NCI-H2196 treated with DMSO at 0.1 percent for 48 hours (cell line): ENCODE data around the gene EHD1.
"Not testable (repeated sequence)": the region's sequence is repeated elsewhere in the genome, so short reads cannot be mapped to it uniquely, and the experiment has no call there.

Source experiments
- DNase-seq: peaks from one replicate; lab custom pipeline; 2025; ENCODE audit not compliant: unreplicated experiment; lab: John Stamatoyannopoulos, UW

The EHD1 gene

DNA sequence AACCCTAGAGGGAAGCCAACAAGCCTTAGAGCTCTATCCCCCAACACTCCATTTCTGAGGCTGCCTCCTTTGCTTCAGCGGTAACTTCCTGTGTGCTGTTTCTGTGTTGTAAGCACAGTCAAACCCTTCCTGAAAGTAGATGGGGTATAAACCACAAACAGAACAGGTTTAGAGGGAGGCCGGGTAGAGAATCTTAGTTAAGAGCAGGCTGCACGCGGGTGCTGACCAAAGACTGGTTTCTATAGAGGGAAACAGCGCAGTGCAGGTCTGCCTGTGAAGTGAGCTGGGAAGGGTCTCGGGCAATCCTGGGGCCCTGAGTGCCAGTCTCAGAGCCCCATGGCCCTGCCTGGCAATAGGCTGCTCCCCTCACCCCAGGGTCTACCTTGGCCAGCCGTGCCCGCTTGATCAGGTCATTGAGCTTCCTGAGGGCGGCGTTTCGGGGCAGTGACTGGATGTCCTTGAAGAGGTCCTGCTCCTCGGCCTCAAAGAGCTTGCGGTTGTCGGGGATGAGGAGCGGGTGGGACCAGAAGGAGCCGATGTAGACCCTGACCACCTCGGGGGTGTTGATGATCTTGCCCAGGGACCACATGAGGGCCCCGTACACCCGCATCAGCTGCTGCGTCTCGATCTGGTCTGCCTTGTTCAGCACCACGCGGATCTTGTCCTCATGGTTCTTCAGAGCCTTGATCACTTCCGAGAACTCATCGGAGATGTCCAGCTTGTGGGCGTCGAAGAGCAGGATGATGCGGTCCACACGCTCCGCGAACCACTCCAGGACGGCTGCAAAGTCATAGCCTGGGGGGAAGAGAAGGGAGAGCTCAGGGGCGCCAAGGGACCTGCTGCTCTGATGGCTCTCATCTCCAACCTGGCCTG lies 18.6 kb downstream of the EHD1 start:
- DNase-seq = no peak

DNA sequence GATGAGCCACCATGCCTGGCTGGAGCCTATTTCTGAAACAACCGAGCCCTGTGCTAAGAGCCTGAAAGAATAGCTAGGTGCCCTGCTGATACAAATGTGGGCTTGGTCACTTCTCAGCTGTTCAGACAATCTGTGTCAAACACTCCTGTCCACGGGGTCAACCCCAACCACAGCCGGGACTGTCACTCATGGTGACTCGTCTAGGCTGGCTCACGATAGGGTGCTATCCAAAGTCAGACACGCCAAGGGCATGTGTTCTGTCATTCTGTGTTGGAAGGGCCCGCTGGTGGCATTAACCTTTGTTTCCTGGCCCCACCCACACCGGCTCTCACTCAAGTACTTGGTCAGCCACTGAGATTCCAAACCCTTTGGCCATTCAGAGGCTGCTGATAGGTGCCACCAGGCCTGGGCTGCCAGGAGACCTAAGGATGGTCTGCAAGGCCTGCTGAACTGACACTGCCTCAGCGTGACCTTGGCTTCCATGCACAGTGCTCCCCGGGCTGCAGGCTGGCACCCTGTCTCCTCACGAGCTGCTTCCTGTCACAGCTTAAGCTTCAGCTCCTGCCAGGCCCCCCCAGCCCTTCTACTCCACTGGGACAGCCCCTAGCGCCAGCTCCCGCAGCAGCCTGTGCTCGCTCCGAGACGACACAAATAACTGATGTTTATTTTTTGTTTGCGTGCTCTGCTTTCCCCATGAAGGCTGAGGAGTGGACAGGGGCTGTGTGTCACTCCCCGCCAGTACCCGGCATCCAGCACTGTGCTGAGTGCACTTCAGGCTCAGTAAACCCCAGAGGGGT lies 19.8 kb downstream of the EHD1 start:
- no peak for DNase-seq

DNA sequence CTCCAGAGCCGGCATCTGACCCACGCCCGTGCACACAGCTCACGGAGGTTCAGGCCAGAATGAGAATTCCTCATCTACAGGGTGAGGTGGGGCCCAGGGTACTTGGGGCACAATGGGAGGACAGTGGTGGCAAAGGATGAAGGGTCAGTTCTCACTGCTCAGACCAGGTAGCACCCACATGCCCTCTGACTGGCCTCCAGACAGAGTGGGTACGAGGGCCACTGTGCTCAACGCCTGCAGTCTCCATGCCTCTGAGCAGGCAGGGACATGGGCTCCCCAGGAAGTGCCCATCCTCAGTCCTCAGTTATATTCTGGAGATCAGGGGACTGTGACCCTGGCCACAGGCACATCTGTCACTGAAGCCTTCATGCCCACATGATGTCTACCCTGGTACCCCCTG lies 20.9 kb downstream of the EHD1 start:
- no peak for DNase-seq

DNA sequence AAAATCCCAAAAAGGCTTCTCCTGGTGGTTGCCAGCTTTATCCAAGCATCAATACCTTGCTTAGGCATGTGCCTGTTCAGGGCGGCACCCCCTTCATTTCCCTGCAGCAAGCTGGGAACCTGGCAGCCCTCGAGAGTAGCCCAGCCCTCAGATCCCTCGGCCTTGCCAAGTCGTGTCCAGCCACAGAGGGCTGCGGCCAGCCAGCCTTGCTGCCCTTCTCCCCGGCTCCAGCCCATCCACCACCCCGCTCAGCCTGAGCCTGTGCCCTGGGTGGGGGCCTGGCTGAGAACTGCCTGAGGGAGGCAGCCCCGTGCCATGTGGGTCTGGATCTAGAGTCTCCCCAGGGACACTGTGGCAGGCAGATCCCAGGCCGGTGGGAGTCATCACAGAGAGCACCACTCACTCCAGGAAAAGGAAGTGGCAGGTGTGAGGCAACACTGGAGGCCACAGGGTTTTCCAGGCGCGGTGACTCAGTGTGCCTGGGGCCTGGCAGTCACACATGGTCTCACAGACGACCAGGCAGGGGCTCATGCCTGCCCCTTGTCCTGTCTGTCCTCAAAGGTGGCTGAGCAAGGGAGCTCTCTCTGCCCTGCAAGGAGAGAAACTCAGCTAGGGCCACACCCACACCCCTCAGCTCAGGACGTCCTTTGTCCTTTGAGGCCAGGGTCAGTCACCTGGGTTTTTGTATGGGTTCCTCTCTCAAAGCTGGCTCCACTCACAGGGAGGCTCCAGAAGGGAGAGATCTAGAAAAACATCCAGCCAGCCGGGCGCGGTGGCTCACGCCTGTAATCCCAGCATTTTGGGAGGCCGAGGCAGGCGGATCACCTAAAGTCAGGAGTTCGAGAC lies 21.8 kb downstream of the EHD1 start:
- no peak for DNase-seq

DNA sequence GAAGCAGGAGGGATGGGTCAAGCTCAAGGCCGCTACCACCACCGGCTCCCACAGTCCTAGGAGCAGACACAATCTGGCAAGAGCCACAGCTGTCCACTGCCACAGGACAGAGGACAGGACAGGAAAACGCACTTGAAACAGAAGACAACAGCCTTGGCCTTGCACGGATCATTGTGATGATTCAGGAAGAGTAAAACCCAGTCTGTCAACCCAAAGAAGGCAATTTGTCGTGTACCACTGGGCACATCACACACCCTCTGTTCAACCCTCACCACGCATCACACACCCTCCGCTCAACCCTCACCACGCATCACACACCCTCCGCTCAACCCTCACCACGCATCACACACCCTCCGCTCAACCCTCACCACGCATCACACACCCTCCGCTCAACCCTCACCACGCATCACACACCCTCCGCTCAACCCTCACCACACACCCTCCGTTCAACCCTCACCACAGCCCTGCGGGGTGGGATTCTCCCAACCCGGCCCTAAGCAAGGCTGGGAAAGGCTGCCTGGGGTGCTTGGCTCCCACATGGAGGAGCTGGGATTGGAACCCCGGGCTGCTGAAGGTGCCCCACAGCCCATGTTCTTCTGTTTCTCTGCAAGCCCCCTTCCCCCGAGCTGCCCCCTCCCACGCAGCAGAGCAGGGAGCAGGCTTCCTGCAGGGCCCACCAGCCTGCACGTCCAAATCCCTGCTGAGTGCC lies 22.7 kb downstream of the EHD1 start:
- DNase-seq = no peak

DNA sequence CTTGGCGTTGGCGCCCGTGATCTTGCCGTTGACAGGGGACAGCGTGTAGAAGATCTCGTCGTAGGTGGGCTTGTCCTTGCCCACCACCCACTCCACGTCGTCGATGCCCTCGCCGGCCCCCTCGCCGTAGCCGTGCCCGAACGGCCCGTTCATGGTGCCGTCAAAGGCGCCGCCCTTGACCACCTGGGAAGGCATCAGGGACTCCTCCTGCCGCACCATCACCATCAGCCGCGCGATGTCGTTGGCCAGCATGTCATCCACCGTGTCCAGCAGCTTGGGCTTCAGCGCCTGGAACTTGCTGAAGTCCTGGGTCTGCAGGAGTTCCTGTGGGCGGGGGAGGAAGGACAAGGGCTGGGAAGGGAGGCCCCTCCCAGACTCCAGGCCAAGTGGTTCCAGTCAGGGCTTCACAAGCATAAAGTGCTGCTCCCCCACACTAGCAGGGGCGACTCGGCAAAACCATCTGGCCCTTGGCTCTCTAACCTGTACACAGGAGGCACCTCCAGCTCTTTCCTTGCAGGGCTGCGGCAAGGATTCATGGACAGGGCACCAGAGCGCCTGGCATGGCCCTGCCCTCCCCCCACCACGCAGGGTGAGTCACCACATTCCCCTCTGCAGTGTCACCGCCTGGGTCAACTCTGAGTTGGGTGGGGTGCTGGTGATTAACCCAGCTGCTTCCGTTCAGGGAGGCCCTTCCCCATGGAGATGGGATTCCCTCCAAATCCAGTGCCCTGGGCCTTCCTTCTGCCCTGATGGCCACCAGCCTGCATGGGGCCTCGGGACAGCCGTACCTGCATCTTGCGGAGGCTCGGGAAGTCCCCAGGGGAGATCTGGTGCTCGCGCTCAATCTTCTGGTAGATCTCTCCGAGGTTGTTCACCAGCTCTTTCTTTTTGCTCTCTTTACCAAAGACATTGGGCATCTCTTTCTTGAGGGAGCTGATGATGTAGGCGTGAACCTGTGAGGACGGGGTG lies 23.6 kb downstream of the EHD1 start:
- DNase-seq = peak; percentile 32

DNA sequence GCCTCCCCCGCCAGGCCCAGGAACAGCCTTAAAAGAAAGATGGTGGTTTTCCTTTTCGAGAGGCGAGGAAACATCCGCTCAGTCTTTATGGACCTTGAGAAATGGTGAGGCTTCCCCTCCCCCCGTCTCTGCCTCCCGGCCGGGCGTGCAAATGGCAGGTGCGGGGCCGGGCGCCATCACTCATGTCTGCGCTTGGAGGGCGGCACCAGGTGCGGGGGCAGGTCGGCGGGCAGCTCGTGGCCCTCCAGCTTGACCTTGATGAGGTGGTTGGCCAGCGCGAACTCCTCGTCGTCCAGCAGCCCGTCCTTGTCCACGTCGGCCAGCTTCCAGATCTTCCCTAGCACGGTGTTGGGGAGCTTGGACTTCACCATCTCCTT lies 24.3 kb downstream of the EHD1 start:
- no peak for DNase-seq

DNA sequence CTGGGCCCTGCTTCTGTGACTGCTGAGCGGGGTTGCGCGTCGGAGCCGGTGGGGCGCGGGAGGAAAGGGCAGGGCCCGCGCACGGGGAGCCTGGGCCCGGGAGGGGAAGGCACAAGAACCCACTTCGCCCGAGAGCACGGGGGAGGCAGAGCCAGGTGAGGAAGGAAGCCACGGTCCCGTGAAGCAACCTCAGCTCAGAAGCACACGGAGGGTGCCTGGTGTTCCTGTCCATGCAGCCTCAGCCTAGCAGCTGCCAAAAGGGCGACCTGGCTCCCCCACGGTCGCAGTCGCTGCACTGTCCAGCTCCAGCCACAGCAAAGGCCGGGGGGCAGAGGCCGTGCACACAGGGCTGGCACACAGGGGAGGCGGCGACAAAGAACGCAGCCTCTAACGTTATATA lies 24.7 kb downstream of the EHD1 start:
- no peak for DNase-seq

DNA sequence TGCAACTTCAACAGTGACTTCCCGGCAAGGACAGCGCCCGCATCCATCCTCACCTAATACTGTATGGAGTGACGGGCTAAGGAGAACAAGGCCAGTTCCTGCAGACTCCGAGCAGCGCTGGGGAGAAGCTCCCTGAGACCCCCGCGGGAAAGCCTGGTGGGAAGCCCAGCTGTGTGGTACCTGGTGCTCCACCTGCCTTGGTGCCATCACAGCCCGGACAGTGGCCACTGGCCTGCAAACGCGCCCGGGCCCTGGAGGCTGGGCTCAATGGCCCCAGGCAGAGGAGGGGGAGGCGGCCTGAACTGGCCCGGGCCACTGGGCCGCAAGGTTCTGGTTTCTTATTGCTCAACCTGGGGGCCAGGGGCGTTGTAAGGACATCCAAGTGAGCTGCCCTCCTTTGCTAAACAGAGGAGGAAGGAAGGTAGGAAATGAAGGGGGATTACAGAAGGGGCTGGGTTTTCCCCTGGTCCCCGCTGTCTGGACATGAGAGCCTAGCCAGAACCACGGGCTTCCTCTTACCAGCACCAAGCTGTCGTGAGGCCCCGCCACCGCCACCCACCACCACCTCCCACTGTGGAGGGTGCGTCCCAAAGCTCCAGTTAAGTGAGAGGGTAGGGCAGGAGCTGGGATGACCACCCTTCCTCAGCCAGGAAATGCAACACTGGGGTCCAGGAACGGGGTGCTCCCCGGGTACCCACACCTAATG lies 25.5 kb downstream of the EHD1 start:
- DNase-seq = no peak

DNA sequence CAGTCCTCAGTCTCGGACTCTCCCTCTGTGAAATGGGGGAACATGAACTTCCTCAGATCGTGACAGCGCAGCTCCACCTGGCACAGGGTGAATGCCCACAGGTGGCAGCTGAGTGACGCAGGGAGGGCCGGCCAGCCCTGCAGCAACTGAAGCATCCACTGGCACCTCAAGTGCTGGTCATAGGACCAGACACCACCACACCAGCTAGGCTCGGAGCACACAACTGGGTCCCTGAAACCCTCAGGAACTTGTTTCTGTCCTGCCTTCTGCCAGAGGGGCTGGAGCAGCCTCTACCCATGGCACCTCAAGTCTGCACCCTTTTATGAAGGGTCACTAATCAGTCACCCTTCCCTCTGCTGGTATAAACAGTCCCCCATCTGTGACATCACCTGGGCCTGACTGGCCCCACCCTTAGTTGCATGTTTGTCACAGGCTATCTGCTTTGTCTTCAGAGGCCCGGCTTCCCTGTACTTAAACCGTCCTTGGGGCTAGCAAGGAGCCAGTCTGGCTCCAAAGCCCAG lies 26.5 kb downstream of the EHD1 start:
- no peak for DNase-seq

DNA sequence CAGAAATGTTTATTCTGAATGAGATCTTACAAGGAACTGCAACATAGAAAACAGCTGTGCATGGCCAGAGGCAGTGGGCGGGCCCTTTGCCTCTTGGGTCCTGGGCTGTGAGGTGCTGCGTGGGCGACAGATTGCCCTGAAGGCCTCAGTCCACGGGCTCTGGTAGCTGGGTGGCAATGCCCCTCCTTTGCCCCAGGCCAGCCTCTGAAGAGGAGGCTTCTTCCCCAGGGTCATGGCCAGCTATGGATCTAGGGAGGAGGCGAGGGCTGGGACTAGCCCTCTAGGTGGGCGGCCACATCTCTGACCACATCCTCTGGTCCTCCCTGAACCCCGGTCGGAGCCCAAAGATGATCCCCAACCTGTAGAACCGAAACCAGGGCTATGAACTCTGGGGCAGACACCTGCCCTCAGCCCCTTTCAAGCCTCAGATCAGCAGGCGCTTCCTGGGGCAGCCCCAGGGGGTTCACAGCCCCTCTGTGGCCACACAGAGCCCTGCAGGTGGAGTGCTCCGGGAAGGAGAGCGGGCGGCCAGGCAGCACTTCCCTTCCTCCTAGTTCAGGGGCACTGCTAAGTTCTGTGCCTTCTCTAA lies 27.3 kb downstream of the EHD1 start:
- no peak for DNase-seq

DNA sequence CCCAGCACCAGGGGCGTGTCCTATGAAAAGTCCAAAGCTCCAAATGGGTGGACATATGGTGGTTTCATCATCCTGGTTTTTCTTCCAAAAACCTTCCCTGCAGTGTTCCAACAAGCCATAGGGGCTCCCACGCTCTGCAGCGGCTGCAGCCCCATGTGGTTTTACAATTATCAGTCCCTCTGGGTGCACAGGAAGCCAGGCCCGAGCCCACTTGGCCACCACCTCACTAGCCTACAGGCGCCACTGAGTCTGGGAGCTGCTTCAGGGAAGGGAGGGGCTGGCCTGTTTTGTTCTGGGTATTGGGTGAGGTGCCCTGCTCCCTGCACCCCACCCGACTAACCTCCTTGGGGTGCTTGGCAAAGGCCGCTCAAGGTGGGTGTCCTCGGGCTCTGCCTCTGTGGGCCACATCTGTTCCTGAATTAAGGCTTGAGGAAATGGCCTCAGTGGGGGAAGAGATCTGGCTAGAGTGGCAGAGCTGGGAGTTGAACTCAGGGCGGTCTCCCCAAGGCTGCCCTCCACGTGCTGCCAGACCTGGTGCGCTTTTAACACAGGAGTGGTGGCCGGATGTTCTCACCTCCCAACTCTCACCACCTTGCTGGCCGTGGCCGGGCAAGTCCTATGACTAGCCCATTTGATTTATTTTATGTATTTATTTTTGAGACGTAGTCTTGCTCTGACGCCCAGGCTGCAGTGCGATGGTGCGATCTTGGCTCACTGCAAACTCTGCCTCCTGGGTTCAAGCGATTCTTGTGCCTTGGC lies 28.6 kb downstream of the EHD1 start:
- no peak for DNase-seq

DNA sequence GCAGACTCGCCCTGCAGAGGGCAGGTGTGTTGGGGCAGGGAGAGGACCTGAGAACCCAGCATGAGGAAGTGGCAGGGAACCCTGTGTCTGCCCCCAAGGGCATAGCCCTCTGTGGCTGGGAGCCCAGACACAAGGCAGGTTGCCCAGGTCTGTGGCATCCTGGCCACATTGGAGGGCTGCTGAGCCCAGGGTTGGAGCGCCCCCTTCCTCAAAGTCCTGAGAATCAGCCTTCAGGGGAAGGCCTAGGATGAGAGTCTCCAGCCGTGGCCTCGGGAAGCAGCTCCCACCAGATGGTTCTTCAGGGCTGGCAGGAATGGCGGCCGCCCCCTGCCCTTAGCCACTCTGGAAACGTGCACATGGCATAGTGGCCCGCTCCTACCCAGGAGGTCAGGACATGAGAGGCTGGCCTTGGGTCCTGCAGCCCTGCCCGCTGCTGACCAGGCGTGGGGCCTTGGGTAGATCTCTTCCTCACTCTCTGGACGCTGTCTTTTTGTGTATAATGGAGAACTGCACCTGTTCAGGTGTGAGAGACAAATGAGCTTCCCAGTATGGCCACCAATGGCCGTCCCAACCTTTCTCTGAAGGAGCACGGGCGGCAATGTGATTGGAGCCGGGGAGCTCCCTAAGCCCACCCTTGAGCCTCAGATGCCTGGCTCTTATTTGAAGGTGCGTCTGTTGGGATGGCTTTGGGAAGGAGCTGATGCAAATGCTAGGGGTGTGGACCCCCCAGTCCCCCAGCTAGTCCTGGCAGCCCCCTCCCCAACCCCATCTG lies 29.4 kb downstream of the EHD1 start:
- DNase-seq = peak; percentile 41

DNA sequence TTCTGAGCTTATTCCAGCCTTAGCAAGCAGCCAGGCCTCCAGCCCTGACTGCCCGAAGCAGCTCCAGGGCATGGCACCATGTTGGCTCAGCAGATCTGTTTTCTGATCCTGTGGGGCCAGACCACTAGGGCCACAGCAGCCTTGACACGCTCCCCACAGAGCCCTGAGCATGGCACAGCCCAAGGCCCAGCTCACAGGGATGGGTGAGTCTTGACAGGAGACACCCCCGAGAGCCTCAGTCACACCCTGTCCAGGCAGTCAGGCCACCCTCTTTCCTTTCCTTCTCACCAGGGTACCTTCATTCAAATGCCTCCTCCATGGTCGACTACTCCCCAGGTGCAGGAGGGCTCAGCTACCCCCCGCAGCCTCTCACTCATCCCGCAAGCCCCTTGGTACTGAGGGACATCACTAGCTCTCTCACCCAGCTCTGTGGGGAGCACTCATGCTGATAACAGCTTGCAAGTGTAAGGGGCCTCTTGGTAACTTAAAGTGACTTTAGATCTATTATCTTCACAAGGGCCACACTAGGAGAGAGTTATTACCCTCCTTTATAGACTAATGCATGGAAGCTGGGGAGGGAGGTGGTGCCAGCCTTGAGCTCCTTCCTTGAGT lies 30.1 kb downstream of the EHD1 start:
- DNase-seq = no peak

DNA sequence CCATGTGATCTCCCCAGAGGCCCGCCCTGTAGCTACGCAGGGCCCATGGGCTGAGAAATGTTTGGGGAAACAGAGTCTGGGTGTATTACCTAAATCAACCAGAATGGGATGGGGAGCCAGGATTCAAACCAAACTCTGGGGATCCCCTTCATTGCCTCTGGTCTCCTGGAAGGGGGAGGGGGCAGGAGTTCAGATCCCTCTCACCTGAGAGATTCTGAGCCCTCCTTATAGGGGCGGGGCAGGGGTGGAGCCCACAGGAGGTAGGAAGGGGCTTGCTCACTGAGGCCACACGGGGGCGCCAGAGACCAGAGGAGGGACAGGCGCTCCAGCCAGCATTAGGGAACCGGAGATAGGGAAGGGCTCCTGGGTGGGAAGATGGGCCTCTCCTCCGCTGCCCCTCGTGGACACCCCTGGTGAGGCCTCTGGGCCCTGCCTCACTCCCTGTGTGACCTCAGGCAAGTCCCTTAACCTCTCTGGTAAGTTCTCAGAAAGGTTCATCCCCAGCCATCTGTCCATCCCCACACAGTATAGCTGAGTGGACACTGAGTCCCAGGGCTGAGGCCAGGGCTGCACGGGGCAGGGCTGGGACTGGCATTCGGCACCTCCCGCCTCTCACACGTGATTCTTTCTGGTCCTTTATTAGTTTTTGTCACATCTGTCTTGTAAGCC lies 31.3 kb downstream of the EHD1 start:
- DNase-seq = peak; percentile 92

DNA sequence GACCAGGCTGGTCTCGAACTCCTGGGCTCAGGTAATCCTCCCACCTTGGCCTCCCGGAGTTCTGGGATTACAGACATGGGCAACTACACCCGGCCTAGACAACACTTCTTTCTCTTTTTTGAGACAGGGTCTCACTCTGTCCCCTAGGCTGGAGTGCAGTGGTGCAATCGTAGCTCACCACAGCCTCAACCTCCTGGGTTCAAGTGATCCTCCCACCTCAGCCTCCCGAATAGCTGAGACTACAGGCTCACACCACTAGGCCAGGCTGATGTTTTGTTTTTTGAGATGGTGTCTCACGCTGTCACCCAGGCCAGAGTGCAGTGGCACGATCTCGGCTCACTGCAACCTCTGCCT lies 32.7 kb downstream of the EHD1 start:
- not testable (repeated sequence) for DNase-seq
